Fibroblast of skin of left biceps (primary cell): Measurements from ENCODE around the gene HSFX4.
"Not testable (repeated sequence)": the region's sequence is repeated elsewhere in the genome, so short reads cannot be mapped to it uniquely, and the experiment has no call there.

ENCODE experiments used
- DNase-seq, 2 experiments: peaks; one replicate each; pipeline ENCODE4 v3.0.0-alpha.2; 2013; ENCODE audit warnings: low read depth in 2 of 2

Gene HSFX4

GRCh38 chrX:149937871-149938426, 8.6 kb downstream of the HSFX4 start:
- DNase-seq = no peak

GRCh38 chrX:149938427-149938880, 9.1 kb downstream of the HSFX4 start, which contains the start of gene EOLA2:
EOLA2 (minus strand) TSS chrX:149938491; CDS start chrX:149933874, 4,617 bp downstream.
- DNase-seq = peak; percentile 95 to 96

GRCh38 chrX:149938881-149939654, 9.7 kb downstream of the HSFX4 start:
- DNase-seq = peak; percentile 83 to 84

GRCh38 chrX:149939655-149939904, 10.2 kb downstream of the HSFX4 start:
- DNase-seq = no peak

- DNase-seq = peak; percentile 94 to 95
These were observed 10.7 kb downstream of the HSFX4 start for GRCh38 chrX:149939905-149940673.

- DNase-seq = not testable (repeated sequence)
These were observed 11.3 kb downstream of the HSFX4 start for GRCh38 chrX:149940674-149941024.

GRCh38 chrX:149945087-149945670, 15.8 kb downstream of the HSFX4 start:
- DNase-seq = not testable (repeated sequence)

GRCh38 chrX:149945820-149946219, 16.4 kb downstream of the HSFX4 start:
- not testable (repeated sequence) for DNase-seq

- DNase-seq = not testable (repeated sequence)
These were observed 17.6 kb downstream of the HSFX4 start for GRCh38 chrX:149946932-149947331.

- DNase-seq = no peak
These were observed 18.6 kb downstream of the HSFX4 start for GRCh38 chrX:149948016-149948415.

- DNase-seq = no peak
These were observed 20.5 kb downstream of the HSFX4 start for GRCh38 chrX:149949743-149950436.

- DNase-seq = peak; percentile 14 to 15
These were observed 21.3 kb downstream of the HSFX4 start for GRCh38 chrX:149950681-149951080.

- no peak for DNase-seq
These were observed 32.2 kb downstream of the HSFX4 start for GRCh38 chrX:149961572-149961971.

- DNase-seq = no peak
These were observed 32.6 kb downstream of the HSFX4 start for GRCh38 chrX:149962010-149962409.

GRCh38 chrX:149962859-149963757, 33.7 kb downstream of the HSFX4 start:
- DNase-seq = peak; percentile 25 to 33

- DNase-seq = no peak
These were observed 49.8 kb downstream of the HSFX4 start for GRCh38 chrX:149979126-149979644.
